GM18526 (cell line): ENCODE data around the gene DENND1A.

Experiments used
- POLR2A ChIP-seq: IDR thresholded peaks from 3 replicates; pipeline ENCODE4 v1.6.1; 2011; ENCODE audit not compliant: insufficient read length; ENCODE audit errors: extremely low read depth

Gene DENND1A

DNA sequence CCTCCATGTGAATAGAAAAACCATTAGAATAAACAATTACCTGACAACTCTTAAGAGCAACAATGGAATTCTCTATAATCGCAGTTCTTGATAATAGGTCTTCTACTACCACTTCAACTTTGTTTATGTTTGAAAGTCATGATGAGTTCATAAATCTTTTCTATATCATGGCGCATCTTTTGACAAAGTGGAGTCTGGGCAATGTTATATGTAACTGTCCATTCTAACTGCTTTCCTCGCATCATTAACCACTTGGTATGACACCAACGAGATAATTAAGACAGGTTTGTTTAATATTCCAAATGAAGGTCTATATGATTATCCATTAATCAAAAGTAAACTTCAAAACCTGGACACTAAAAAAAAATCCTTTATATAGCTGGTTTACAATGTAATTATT is 272.0 kb downstream of the DENND1A start:
- no peak for TF ChIP-seq POLR2A

DNA sequence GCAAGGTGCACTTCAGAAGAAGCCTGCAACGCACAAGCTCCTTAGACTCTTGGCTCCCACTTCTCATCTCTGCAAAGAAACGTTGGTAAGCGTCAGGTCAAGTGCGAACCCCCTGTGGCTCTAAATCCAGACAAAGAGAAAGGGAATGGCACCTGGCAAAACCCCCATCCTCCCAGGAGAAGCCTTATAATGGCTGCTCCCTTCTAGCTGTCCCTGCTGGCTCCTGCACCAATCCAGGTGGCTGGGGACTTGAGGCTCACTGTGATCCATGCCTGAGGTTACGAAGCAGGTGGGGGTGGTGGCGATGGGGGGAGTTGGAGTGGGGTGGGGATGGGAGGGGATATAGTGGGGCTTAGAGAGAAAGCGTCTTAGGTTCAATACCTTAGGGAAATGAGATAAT is 272.8 kb downstream of the DENND1A start:
- TF ChIP-seq POLR2A: no peak

DNA sequence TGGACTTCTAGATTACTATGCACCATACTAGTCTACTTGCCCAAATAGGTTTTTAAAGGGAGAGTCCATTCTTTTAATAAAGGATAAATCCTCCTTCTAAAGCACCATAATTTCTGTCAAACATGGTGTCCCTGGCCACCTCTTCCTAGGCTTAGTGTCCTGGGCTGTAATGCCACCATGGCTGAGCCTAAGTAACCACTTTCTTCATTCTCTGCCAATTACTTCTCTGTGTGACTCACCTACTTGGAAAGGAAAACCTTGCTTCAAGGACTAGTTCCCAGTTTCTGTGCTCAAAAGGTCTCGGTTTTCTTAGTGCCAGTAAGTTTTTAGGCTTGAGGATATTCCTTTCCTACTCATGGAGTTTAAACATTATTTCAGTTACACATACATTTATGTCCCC is 273.4 kb downstream of the DENND1A start:
- TF ChIP-seq POLR2A: no peak

DNA sequence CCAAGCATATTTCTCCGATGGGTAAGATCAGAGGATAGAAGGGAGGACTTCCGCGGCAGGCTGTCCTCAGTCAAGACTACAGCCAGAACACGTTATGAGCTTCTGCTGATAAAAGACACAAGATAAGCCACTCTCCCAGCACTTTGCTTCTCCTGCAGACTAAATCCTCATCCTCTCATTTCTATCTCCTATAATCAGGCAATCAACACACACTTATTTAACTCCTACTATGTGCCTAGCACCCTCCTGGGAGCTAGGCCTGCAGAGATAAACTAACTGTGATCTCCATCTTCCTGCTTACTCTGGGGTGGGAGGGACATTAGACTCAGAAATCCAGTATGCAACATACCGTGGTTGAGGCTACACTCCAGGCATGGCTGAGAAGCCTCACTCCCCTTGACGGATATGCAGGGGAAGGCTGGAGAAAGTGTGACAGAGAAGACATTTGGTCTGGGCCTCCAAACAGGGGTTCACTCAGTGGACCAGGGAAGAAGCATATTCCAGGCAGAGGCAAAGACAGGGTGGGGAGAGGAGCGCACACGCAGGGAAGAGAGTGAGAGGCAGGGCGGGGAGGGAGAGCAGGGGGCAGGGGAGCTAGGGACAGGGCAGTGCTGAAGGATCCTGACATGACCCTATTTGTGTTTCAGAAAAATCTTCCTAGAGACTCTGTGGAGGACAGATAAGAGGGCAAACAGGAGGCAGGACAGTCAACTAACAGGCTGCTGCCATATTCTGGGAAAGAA is 274.1 kb downstream of the DENND1A start:
- no peak for TF ChIP-seq POLR2A

DNA sequence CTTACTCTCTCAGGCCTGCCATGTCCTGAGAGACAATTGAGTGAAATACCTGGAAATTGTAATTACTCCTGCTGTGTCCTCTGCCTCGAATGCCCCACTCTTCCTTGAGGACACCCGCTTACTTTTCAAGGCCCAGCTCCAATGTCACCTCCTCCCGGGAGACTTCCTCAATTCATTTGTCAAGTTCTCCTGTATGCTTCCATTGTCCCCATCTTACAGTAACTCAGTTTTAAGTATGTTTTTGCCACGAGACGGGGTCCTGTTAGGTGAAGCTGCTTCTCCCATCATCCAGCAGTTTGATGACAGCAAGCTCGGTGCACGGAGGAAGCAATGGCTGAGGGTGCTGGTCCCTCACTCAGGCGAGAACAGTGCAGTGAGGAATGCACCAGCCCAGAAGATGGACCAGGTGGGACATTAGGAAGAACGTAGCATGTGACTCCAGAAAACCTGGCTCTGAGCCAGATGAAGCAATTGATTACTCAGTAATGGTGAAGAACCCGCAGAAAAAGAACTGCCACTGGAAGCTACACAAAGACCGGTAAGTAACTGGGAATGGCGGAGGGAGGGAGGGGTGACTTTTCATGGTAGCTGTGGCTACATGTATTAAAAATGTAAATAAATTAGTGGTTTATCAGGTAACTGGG is 274.8 kb downstream of the DENND1A start:
- TF ChIP-seq POLR2A: no peak

DNA sequence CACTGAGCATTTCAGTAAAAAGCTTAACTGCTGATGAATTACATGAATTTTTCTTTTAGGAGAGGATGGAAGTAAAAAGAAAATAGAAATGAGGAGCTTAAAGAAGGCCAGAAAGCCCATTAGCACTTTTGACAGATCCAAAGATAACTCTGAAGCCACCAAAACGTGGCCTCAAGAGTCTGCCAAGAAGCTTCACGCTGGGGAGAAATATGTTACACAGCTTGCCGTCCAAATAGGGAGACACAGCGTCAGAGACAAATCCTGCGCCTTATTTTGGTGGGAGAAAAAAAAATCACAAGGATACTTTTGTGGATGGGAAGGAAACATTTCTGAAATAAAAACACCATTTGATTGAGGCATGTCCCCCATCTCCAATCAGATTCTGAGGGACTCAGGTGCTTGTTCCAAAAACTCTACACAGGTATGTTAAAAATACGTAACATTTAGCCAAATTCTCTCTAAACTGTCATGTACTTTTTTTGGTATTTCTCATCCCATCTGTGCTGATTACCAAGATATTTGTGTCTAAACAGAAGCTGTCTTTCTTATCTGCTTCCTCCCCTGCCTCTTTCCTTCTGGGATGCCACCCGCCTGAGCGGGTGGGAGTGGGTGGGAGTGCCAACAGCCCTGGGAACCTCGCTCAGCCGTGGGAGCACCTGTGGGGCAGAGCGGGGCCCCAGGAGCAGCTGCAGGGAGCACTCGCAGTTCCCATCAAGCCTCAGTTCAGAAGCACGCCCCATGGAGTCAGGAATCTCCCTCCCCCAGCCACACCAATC is 275.5 kb downstream of the DENND1A start:
- no peak for TF ChIP-seq POLR2A

DNA sequence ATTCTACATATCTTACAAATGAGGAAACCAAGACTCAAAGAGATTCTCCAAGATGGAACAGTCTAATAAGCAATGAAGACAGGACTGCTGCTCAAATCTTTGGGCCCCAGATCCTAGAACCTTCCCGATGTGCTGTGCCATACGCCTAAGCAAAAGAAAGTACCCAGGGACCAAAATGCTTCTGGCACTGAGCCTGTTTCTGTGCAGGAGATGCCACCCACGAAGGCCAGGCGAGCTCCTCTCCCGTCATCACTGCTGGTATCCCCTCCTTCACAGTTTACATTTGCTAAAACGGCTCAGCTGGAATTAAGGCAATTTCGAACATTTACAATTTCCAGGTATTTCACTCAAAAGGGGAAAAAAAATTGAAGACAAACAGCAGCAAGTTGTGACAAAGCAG is 277.5 kb downstream of the DENND1A start:
- no peak for TF ChIP-seq POLR2A

DNA sequence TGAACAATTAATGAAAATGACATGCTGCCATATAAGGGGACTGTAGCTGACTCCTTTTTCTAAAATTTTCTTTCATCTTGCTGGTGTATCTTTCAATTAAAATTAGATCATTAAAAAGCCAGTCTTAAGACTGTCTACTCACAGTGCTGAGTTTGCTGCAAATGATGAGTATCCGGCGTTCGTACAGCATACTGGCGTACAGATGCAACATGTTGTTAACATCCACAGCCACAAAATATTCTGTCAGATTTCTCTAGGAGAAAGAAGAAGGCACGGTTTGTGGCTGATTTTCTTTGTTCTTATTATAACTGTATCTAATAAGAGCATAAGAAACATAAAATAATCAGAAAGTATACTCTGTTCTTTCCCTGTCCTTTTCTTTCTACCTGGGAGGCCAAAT is 278.1 kb downstream of the DENND1A start:
- no peak for TF ChIP-seq POLR2A

DNA sequence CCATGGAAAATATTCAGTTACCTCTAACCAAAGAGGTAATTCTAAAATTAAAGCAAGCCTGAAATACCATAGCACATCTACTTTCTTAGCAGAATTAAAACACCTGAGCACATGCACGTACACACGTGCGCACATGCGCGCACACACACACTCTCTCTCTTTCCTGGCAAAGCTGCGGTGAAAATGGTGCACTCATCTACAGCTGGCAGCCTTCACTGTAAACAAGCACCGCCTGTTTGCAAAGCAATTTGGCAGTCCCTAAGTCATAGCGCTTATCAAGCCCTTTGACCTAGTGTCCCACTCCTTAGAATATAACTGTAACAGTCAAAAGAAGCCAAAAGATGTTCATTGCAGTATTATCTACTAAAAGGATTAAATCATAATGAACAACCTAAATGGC is 278.7 kb downstream of the DENND1A start:
- TF ChIP-seq POLR2A: no peak

DNA sequence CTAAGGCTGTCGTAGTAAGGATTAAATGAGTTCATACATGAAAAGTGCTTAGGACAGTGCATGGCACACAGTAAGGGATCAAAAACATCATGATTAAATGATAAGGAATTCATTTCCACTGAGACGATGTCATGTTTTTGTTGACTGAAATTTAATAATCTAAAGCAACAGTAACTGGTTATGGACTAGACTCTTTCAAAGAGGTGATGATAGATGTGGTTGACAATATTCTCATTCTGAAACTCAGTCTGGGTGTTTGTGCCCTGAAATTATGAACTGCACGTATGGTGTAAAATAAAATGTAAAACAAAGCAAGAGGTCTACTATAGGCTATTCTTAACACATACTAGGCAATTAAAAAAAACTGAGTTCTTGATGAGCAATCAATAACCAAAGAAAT is 280.0 kb downstream of the DENND1A start:
- no peak for TF ChIP-seq POLR2A

DNA sequence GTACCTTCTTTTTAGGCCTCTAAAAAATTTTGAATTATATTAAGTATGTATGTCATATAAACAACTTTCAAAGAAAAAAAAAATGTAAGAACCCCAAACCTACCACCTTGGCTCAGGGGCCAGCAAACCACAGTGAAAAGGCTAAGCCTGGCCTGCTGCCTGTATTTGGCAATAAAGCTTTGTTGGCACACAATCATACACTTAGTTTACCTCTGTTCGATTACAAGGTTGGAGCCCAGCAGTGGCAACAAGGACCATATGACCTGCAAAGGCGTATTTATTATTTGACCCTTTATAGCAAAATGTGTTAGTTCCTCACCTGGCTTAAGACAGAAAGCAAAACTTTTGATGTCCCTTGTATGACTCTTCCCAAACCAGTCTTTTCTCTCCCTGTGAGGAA is 282.8 kb downstream of the DENND1A start:
- no peak for TF ChIP-seq POLR2A

DNA sequence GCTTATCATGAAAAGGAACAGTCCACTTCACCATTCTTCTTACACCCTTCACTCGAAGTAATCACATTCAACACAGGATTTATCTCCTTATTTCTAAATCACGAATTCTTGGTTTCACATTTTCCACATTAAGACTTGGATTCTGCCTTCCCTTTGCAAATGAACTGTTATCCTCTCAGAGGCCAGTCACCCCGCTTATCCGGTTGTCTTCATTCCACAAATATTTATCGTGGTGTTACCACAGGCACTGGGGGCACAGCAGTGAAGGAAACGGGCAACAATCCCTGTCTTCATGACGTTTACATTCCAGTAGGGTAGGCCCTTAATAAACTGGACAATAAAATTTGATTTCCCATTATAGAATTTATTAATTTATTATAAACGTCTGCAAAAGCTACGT is 284.2 kb downstream of the DENND1A start:
- no peak for TF ChIP-seq POLR2A

DNA sequence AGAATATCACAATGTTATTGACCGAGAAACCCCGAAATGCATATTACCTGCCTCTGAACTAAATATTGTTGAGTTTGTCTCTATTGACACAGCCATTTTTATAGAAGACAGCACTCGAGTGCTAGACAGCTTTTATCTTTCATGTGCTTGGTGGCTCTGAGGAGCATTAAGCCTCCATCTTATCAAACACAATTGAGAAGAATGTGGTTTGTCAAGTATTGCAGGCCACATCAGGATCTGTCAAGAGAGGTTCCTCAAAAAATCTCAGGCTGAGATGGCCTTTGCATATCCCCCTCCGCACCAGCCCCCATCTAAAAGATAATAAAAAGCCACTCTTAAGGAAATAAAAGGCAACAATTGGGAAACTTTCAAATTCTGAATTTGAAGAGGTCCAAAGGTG is 284.8 kb downstream of the DENND1A start:
- no peak for TF ChIP-seq POLR2A

DNA sequence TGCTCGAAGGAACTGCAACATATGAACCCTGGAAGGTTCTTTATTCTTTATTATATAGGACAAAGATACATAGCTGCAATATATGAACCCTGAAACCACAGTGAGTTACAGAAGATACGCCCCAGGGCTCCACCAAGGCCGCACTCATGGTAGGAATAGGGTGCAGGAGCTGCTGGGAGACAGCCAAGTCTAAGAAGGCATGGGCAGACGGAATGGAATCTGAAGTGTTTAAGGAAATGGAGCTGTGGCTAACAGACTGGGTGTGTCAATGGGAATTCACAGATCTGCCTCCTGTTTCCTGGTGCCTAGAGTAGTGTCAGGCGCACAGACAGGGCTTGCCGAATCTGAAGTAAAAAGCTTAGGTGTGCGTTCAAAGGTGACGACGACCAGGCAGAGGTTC is 286.4 kb downstream of the DENND1A start:
- no peak for TF ChIP-seq POLR2A

DNA sequence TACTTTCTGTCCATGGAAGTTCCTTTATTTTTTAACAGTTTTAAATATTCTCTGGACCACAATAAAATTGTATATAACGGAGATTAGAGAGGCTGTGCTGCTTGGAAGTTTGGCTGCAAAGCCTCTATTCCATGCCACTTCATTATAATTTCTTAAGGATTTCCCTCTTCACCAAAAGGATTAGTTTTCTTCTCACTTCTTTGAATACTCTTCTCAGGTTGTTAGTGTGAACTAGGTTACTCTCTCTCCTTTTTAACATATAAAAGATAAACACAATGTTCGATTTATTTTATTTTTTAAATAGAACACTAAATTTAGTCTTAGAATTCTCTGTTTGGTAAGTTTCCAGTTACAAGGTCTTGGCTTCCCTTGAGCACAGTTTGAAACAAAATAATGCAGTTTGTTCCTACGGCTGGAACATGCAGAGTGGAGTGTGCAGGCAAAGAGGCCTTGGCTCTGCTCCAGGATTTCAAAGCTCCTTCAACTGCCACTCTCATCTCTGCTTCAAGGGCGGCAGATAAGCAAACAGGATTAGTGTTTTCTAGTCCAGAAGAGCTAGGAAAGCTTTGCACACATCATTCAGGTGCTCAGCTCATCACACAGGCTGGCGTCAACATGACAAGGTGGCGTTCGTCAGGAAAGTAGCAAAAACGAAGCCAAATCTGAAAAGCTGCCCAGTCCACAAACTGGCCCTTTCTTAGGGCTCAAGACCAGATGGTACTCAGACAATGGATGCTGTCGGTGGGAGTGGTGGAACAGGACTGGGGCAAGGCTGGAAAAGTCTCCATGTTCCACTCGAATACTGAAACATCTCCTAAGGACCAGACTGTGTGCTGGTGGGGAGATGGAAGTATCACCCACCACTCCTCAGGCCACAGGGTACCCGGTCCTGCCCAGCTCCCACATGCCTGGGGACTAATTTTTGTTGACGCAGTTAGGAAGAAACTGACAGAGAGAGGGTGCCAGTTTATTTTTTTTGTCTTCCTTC is 287.3 kb downstream of the DENND1A start:
- TF ChIP-seq POLR2A: no peak

DNA sequence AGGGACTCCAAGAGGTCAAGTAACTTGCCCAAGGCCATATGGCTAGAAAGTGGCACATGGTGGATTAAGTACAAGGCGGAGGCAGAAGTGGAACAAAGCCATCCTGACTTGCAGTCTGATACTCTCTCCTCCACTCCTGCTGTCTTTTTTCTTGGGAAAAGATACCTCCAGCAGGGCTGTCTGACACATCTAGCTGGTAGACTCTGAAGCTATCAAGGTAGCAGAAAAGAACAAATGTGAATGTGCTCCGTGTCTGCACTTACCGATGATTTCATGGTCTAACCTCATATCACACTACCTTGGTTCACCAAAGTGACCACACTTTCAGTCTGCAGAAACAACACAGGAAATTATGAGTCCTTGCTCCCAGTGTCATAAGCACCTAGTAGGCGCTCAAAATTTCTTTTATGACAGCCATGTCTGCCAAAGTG is 289.1 kb downstream of the DENND1A start:
- TF ChIP-seq POLR2A: no peak

DNA sequence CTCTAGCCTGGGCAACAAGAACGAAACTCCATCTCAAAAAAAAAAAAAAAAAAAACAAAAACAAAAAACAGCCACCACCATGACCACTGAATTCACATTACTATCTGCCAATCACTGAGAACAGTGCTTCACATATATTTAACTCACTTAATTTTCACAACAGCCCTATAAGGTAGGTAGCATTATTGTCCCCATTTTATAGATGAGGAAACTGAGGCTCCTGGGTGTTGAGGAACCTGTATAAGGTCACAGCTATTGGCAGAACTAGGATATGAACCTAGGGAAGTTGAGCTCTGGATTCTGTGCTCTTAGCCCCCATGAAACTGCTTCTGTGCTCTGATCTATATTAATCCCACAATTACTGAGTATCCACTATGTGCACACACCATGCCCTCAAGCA is 290.2 kb downstream of the DENND1A start:
- TF ChIP-seq POLR2A: no peak
